Loucy (cell line): ENCODE data around the gene PPP2R1A.
A peak's percentile ranks its signal among the peaks of the same experiment; 100 is the strongest.

ENCODE experiments used
- H2AFZ ChIP-seq: fragments of 200-600 bp; sonication (generic); 2 replicates; pipeline ENCODE4 v1.6.0; 2016; ENCODE audit warnings: antibody characterized with exemption, mild to moderate bottlenecking, low read length, moderate library complexity
- H3F3A ChIP-seq: fragments of 200-600 bp; 2 replicates; pipeline ENCODE4 v1.6.0; 2016; ENCODE audit warnings: antibody characterized with exemption, low read depth, mild to moderate bottlenecking
- H3K27me3 ChIP-seq: fragments of 200-600 bp; sonication (generic); 2 replicates; pipeline ENCODE4 v1.6.1; 2014; ENCODE audit warnings: low read length, mild to moderate bottlenecking; ENCODE audit not compliant: insufficient read depth, poor library complexity, severe bottlenecking
- H3K36me3 ChIP-seq: fragments of 200-600 bp; sonication (generic); 2 replicates; pipeline ENCODE4 v1.6.1; 2016; ENCODE audit warnings: low read length; ENCODE audit not compliant: insufficient read depth
- H3K4me1 ChIP-seq: fragments of 200-600 bp; sonication (generic); 2 replicates; pipeline ENCODE4 v1.5.1; 2014; ENCODE audit warnings: low read length, mild to moderate bottlenecking; ENCODE audit not compliant: insufficient read depth, poor library complexity, severe bottlenecking
- H3K4me2 ChIP-seq: fragments of 200-600 bp; sonication (generic); 2 replicates; pipeline ENCODE4 v1.6.0; 2014; ENCODE audit warnings: antibody characterized with exemption, low read length, low read depth, mild to moderate bottlenecking; ENCODE audit not compliant: poor library complexity, severe bottlenecking
- H3K4me3 ChIP-seq: fragments of 200-600 bp; sonication (generic); 2 replicates; pipeline ENCODE4 v1.5.1; 2014; ENCODE audit warnings: low read length, mild to moderate bottlenecking, mixed read lengths; ENCODE audit not compliant: poor library complexity, severe bottlenecking
- H3K79me2 ChIP-seq: fragments of 200-600 bp; sonication (generic); 2 replicates; pipeline ENCODE4 v1.6.1; 2014; ENCODE audit warnings: low read length; ENCODE audit not compliant: insufficient read depth
- H3K9ac ChIP-seq: fragments of 200-600 bp; sonication (generic); 2 replicates; pipeline ENCODE4 v1.6.0; 2014; ENCODE audit warnings: mild to moderate bottlenecking, low read depth, low read length, moderate library complexity; ENCODE audit not compliant: poor library complexity, severe bottlenecking
- H3K9me2 ChIP-seq: fragments of 200-600 bp; sonication (generic); replicated peaks from 2 replicates; pipeline ENCODE4 v1.6.1; 2016; ENCODE audit warnings: low read depth, low read length, mixed read lengths
- H3K9me3 ChIP-seq: fragments of 200-600 bp; sonication (generic); 2 replicates; pipeline ENCODE4 v1.6.1; 2014; ENCODE audit warnings: mild to moderate bottlenecking, antibody characterized with exemption, low read length, low read depth; ENCODE audit not compliant: insufficient read depth
- H4K20me1 ChIP-seq: fragments of 200-600 bp; sonication (generic); 2 replicates; pipeline ENCODE4 v1.6.0; 2014; ENCODE audit warnings: antibody characterized with exemption, low read length, mild to moderate bottlenecking; ENCODE audit not compliant: insufficient read depth, poor library complexity, severe bottlenecking
- EZH2phosphoT487 ChIP-seq: fragments of 200-600 bp; IDR thresholded peaks from 2 replicates; pipeline ENCODE4 v1.6.1; 2018; ENCODE audit warnings: antibody characterized with exemption, mild to moderate bottlenecking, moderate library complexity, borderline replicate concordance
- TF ChIP-seq, protein P1 (sequence below): fragments of 200-600 bp; sonication (generic); conservative IDR thresholded peaks from 2 replicates; pipeline ENCODE4 v1.5.1; 2014; ENCODE audit warnings: mild to moderate bottlenecking, antibody characterized with exemption, low read length

PPP2R1A gene

DNA sequence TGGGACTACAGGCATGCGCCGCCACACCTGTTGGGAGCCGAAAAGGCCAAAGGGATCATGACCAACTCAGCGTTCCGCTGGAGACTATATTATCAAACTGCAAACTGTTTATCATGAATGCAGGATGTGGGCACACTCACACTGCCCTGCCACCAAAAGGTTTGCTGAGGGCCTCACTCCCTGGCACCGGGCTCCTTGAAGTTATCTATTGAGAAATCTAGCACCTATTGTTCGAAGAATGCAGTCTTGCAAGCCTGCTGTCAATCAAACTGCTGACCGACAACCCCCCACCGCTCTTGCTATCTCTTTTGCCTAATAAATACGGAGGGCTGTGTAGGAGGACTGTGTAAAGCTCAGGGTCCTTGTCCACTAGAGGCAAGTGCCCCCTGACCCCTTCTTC lies 13.3 kb upstream of the PPP2R1A start:
- H3K9me2 ChIP-seq = no peaks in the 10 kb centered on the region
- H3K4me3 ChIP-seq = no peak overlapping the region
- H3K4me2 ChIP-seq = no peak overlapping the region
- no peak overlapping the region for H3K9ac ChIP-seq
- no peaks in the 10 kb centered on the region for H3K36me3 ChIP-seq
- H3K79me2 ChIP-seq = no peaks in the 10 kb centered on the region
- no peak overlapping the region for H2AFZ ChIP-seq
- no peaks in the 10 kb centered on the region for H3F3A ChIP-seq
- TF ChIP-seq, protein P1, sequence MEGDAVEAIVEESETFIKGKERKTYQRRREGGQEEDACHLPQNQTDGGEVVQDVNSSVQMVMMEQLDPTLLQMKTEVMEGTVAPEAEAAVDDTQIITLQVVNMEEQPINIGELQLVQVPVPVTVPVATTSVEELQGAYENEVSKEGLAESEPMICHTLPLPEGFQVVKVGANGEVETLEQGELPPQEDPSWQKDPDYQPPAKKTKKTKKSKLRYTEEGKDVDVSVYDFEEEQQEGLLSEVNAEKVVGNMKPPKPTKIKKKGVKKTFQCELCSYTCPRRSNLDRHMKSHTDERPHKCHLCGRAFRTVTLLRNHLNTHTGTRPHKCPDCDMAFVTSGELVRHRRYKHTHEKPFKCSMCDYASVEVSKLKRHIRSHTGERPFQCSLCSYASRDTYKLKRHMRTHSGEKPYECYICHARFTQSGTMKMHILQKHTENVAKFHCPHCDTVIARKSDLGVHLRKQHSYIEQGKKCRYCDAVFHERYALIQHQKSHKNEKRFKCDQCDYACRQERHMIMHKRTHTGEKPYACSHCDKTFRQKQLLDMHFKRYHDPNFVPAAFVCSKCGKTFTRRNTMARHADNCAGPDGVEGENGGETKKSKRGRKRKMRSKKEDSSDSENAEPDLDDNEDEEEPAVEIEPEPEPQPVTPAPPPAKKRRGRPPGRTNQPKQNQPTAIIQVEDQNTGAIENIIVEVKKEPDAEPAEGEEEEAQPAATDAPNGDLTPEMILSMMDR = no peak
- TF ChIP-seq EZH2phosphoT487 = no peak
- no peaks in the 10 kb centered on the region for H3K9me3 ChIP-seq
- H3K27me3 ChIP-seq = no peaks in the 10 kb centered on the region
- no peaks in the 10 kb centered on the region for H4K20me1 ChIP-seq
- peaks cover 8% of the 10 kb centered on the region for H3K4me1 ChIP-seq

DNA sequence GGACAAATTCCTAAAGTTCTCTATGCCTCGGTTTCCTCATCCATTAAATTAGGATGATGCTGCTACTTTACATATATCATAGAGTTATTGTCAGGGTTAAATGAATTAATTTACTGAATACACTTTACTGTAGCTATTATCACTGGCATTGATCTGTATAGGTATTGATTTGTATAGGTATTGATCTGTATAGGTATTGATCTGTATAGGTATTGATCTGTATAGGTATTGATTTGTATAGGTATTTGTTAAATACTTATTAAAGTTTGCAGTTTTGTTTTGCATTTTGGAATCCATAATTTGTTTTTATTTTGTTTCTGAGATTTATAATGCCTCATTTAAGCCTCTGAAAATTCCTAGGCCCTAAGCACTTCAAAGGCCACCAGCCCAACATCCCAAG lies 2.4 kb upstream of the PPP2R1A start:
- H3K9ac ChIP-seq = no peak overlapping the region
- no peak for TF ChIP-seq EZH2phosphoT487
- TF ChIP-seq, protein P1 = no peak

DNA sequence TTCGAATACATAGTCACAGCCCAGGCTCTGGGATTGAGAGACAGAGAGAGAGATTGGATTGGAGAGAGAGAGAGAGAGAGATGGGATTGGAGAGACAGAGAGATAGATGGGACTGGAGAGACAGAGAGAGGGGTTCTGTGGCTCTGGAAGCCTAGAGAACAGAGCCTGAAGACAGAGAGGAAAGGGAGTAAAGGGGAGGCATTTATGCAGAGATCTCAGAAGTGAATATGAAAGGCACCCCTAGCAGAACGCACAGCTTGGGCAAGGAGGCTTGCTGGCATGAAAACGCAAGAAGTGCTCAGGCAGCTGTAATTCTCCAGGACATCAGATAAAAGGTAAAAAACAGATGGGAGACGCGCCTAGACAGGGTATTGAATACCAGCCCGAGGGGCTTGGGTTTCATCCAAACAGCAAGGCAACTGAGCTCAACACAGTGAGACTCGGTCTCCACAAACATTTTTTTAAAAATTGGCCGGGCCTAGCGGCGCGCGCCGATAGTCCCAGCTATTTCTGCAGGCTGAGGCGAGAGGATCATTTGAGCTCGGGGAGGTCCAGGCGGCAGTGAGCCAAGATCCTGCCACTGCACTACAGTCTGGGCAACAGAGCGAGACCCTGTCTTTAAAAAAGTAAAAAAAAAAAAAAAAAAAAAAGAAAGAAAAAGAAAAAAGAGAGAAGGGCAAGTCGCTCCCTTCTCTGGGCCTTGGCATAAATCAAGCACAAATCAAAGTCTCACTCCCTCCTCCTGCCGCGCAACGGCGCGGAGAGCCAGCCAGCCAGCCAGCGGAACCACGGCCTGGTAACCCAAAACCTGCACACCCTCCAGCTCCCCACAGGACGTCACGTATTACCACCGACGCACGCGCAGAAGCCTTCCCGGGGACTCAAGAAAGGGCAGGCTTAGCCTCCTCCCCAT lies 774 bp upstream of the PPP2R1A start:
- H3K4me1 ChIP-seq = peaks cover 31% of the 10 kb centered on the region
- no peaks in the 10 kb centered on the region for H3K9me3 ChIP-seq
- no peaks in the 10 kb centered on the region for H3K9me2 ChIP-seq
- H3K79me2 ChIP-seq = peaks cover 40% of the 10 kb centered on the region
- peak overlapping the region; percentile 60 for H3K9ac ChIP-seq
- H2AFZ ChIP-seq = peak overlapping the region; percentile 47
- peak overlapping the region; percentile 63 for H3K4me3 ChIP-seq
- H3F3A ChIP-seq = no peaks in the 10 kb centered on the region
- peak overlapping the region; percentile 69 for H3K4me2 ChIP-seq
- no peak for TF ChIP-seq EZH2phosphoT487
- TF ChIP-seq, protein P1 = no peak
- no peaks in the 10 kb centered on the region for H3K27me3 ChIP-seq
- no peaks in the 10 kb centered on the region; the same call in 1 of the 2 replicates for H3K36me3 ChIP-seq
- H4K20me1 ChIP-seq = peaks cover 37% of the 10 kb centered on the region

More for the DNA sequence above, 2.4 kb upstream of the PPP2R1A start:
- Histone ChIP-seq H3K36me3 (no peaks in the 10 kb centered on the region), H3K27me3 (no peaks in the 10 kb centered on the region), H4K20me1 (peaks cover 20% of the 10 kb centered on the region), H3K79me2 (peaks cover 23% of the 10 kb centered on the region), H3K4me2 (no peak overlapping the region), H3K9me2 (no peaks in the 10 kb centered on the region), H3K9me3 (no peaks in the 10 kb centered on the region), H2AFZ (no peak overlapping the region), H3K4me1 (peaks cover 20% of the 10 kb centered on the region), H3F3A (no peaks in the 10 kb centered on the region), H3K4me3 (no peak overlapping the region)
